Astrocyte (in vitro differentiated cells and primary cell): Measurements from ENCODE around the gene ZNF195.
"Not testable (repeated sequence)": the region's sequence is repeated elsewhere in the genome, so short reads cannot be mapped to it uniquely, and the experiment has no call there.

ENCODE experiments used
- EZH2 ChIP-seq: IDR thresholded peaks from 2 replicates; pipeline ENCODE4 v1.6.1; 2012; ENCODE audit warnings: mild to moderate bottlenecking, low read length, inconsistent platforms; ENCODE audit not compliant: insufficient read depth
- TF ChIP-seq, protein P1 (sequence below): IDR thresholded peaks from 2 replicates; pipeline ENCODE4 v1.5.1; 2011; ENCODE audit warnings: low read depth, mild to moderate bottlenecking, inconsistent platforms, low read length, moderate library complexity; ENCODE audit not compliant: insufficient read depth

DNA sequence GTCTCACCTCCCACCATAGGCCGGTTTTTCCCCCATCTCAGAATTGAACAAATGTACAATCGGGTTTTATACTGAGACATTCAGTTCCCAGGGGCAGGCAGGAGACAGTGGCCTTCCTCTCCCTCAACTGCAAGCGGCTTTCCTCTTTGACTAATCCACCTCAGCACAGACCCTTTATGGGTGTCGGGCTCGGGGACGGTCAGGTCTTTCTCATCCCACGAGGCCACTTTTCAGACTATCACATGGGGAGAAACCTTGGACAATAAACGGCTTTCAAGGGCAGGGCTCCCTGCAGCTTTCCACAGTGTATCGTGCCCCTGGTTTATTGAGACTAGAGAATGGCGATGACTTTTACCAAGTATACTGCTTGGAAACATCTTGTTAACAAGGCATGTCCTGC, 16.0 kb upstream of the ZNF195 start:
- TF ChIP-seq, protein P1, sequence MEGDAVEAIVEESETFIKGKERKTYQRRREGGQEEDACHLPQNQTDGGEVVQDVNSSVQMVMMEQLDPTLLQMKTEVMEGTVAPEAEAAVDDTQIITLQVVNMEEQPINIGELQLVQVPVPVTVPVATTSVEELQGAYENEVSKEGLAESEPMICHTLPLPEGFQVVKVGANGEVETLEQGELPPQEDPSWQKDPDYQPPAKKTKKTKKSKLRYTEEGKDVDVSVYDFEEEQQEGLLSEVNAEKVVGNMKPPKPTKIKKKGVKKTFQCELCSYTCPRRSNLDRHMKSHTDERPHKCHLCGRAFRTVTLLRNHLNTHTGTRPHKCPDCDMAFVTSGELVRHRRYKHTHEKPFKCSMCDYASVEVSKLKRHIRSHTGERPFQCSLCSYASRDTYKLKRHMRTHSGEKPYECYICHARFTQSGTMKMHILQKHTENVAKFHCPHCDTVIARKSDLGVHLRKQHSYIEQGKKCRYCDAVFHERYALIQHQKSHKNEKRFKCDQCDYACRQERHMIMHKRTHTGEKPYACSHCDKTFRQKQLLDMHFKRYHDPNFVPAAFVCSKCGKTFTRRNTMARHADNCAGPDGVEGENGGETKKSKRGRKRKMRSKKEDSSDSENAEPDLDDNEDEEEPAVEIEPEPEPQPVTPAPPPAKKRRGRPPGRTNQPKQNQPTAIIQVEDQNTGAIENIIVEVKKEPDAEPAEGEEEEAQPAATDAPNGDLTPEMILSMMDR, result not testable (repeated sequence)
- TF ChIP-seq EZH2, result not testable (repeated sequence)
